22Rv1 (cell line): ENCODE results near the gene HOXA4.

Source experiments
- H3K27ac ChIP-seq: fragments of 450-650 bp; 2 replicates; pipeline ENCODE4 v1.5.1; 2017
- CTCF ChIP-seq: fragments of 450-650 bp; IDR thresholded peaks from 2 replicates; pipeline ENCODE4 v1.5.1; 2017; ENCODE audit warnings: mild to moderate bottlenecking
- ZFX ChIP-seq: fragments of 450-650 bp; IDR thresholded peaks from 2 replicates; pipeline ENCODE4 v1.6.1; 2017; ENCODE audit warnings: antibody characterized with exemption, borderline replicate concordance

HOXA4 gene

GRCh38 chr7:27134392-27134791 lies 3.8 kb upstream of the HOXA4 start:
- no peak overlapping the region for H3K27ac ChIP-seq
- TF ChIP-seq CTCF (no peak), ZFX (no peak)

- no peak overlapping the region for H3K27ac ChIP-seq
- TF ChIP-seq CTCF, result no peak
- TF ChIP-seq ZFX, result no peak
Observed at GRCh38 chr7:27133409-27134231, 3.1 kb upstream of the HOXA4 start.

- no peak for TF ChIP-seq ZFX
- TF ChIP-seq CTCF, result no peak
- no peak overlapping the region for H3K27ac ChIP-seq
Observed at GRCh38 chr7:27132978-27133377, 2.4 kb upstream of the HOXA4 start.

GRCh38 chr7:27132214-27132613 lies 1.7 kb upstream of the HOXA4 start:
- no peak for TF ChIP-seq CTCF
- TF ChIP-seq ZFX, result no peak
- no peak overlapping the region for H3K27ac ChIP-seq

GRCh38 chr7:27131390-27131819 lies 848 bp upstream of the HOXA4 start:
- peak overlapping the region; percentile 63 for H3K27ac ChIP-seq
- TF ChIP-seq ZFX (no peak), CTCF (no peak)

GRCh38 chr7:27129729-27130539 lies 623 bp downstream of the HOXA4 start:
- peak overlapping the region; percentile 63 for H3K27ac ChIP-seq
- TF ChIP-seq ZFX, result no peak
- peak; percentile 50 for TF ChIP-seq CTCF
